ENCODE results near the gene MUC5AC. TPM values are rescaled to one million over a fixed set of nuclear protein-coding genes. Genes with fewer than 3 reads are reported as not detected.

Gene MUC5AC
- polyA plus RNA-seq, 1 experiment, result not detected

DNA sequence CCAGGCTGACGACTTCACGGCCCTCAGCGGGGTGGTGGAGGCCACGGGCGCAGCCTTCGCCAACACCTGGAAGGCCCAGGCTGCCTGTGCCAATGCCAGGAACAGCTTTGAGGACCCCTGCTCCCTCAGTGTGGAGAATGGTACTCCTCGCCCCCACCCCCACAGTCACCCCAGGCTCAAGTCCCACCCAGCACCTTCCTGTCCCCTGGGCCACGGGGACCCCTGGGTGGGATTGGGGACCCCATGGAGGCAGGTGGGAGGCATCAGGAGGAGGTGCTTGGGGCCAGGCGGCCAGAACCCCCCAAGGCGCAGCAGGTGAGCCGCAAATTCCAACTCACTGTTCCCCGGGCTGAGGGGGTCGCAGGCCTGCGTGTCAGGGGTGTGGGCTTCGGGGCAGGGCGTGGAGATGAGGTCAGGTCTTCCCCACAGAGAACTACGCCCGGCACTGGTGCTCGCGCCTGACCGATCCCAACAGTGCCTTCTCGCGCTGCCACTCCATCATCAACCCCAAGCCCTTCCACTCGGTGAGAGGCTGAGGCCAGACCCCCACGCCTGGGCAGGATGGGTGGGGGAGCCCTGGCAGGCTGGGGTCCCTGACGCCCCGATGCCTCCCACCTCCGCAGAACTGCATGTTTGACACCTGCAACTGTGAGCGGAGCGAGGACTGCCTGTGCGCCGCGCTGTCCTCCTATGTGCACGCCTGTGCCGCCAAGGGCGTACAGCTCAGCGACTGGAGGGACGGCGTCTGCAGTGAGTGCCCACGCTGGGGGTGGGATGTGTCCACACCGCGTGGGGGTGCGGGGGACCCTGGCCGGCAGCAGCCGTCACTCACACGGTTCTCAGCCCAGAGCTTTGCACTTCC lies 74.5 kb downstream of the MUC5AC start:
- TF ChIP-seq, protein P1, sequence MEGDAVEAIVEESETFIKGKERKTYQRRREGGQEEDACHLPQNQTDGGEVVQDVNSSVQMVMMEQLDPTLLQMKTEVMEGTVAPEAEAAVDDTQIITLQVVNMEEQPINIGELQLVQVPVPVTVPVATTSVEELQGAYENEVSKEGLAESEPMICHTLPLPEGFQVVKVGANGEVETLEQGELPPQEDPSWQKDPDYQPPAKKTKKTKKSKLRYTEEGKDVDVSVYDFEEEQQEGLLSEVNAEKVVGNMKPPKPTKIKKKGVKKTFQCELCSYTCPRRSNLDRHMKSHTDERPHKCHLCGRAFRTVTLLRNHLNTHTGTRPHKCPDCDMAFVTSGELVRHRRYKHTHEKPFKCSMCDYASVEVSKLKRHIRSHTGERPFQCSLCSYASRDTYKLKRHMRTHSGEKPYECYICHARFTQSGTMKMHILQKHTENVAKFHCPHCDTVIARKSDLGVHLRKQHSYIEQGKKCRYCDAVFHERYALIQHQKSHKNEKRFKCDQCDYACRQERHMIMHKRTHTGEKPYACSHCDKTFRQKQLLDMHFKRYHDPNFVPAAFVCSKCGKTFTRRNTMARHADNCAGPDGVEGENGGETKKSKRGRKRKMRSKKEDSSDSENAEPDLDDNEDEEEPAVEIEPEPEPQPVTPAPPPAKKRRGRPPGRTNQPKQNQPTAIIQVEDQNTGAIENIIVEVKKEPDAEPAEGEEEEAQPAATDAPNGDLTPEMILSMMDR (IDR thresholded peaks at IDR 0.05; ENCODE audit: insufficient read depth, low read depth, low read length), result no peak
- POLR2A ChIA-PET, result no interaction called here
- H3K27me3 ChIP-seq (ENCODE audit: control insufficient read depth, insufficient read depth, low read length), result no peaks in the 10 kb centered on the region
- no peaks in the 10 kb centered on the region for H3K36me3 ChIP-seq (ENCODE audit: control insufficient read depth, insufficient read depth, low read length)
- H3K4me3 ChIP-seq (ENCODE audit: low read depth, low read length), result no peak overlapping the region
- CTCF ChIA-PET, result no interaction called here
- no peak for DNase-seq (ENCODE audit: low read depth)

DNA sequence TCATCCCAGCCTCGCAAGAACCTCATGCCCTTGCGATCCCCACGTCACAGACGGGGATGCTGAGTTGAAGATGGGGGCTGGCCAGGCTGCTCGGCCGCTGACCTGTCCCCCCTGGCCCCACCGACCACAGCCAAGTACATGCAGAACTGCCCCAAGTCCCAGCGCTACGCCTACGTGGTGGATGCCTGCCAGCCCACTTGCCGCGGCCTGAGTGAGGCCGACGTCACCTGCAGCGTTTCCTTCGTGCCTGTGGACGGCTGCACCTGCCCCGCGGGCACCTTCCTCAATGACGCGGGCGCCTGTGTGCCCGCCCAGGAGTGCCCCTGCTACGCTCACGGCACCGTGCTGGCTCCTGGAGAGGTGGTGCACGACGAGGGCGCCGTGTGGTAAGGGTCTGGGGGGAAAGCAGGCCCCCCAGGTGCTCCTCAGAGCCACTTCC lies 75.1 kb downstream of the MUC5AC start:
- CTCF ChIA-PET, result no interaction called here
- no peak overlapping the region for H3K4me3 ChIP-seq (ENCODE audit: low read depth, low read length)
- DNase-seq (ENCODE audit: low read depth), result no peak
- no peaks in the 10 kb centered on the region for H3K27me3 ChIP-seq (ENCODE audit: control insufficient read depth, insufficient read depth, low read length)
- TF ChIP-seq, protein P1 (IDR thresholded peaks at IDR 0.05; ENCODE audit: insufficient read depth, low read depth, low read length), result no peak
- H3K36me3 ChIP-seq (ENCODE audit: control insufficient read depth, insufficient read depth, low read length), result no peaks in the 10 kb centered on the region
- POLR2A ChIA-PET, result no interaction called here

DNA sequence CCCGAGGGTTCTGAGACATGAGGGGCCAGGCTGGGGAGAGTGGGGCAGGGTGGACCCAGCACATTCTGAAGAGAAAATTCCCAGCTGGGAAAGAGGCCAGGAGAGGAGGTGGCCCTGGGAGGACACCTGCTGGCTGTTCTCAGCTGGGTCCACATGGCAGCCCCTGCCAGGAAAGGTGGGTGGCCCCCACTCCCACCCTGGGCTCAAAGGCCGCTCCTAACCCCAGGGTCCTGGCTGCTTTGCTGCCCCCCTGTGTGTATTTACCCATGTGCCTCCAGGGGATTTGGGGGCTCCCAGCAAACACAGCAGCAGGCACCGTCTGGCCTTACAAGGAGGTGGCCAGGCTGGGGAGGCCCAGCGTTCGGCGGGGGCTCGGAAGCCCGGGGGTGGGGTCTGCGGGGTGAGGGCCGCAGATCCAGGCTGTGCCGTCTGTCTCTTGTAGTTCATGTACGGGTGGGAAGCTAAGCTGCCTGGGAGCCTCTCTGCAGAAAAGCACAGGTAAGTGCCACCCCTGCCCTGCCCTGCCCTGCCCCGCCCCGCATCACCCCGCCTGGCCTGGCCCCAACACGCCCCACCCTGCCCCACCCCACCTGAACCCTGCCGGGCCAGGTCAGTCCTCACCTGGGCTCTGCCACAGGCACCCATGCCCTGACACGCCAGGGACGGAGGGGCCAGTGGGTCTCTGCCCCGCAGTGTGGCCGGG lies 75.7 kb downstream of the MUC5AC start:
- TF ChIP-seq, protein P1 (IDR thresholded peaks at IDR 0.05; ENCODE audit: insufficient read depth, low read depth, low read length), result no peak
- no peaks in the 10 kb centered on the region for H3K36me3 ChIP-seq (ENCODE audit: control insufficient read depth, insufficient read depth, low read length)
- no peaks in the 10 kb centered on the region for H3K27me3 ChIP-seq (ENCODE audit: control insufficient read depth, insufficient read depth, low read length)
- ChIA-PET POLR2A (no interaction called here), CTCF (no interaction called here)
- H3K4me3 ChIP-seq (ENCODE audit: low read depth, low read length), result no peak overlapping the region
- no peak for DNase-seq (ENCODE audit: low read depth)

DNA sequence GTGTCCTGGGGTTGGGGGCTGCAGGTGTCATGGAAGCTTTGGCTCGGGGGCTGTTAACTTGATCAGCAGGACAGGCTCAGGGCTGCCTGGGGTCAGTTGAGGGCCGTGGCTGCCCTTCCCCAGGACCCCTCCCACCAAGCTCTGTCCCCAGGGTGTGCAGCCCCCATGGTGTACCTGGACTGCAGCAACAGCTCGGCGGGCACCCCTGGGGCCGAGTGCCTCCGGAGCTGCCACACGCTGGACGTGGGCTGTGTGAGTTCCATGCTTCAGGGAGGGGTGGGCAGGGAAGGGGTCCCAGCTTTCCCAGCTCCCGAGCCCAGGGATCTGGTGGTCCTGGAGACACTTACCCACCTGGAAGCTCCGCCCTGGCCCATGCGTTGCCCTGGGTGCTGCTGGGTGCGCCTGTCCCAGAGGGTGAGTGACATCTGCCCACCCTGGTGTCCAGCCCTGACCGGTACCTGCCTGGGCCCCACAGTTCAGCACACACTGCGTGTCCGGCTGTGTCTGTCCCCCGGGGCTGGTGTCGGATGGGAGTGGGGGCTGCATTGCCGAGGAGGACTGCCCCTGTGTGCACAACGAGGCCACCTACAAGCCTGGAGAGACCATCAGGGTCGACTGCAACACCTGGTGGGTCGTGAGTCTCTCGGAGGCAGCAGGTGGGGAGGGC lies 76.4 kb downstream of the MUC5AC start:
- ChIA-PET POLR2A (no interaction called here), CTCF (no interaction called here)
- TF ChIP-seq, protein P1 (IDR thresholded peaks at IDR 0.05; ENCODE audit: insufficient read depth, low read depth, low read length), result no peak
- Histone ChIP-seq H3K4me3 (ENCODE audit: low read depth, low read length) (no peak overlapping the region), H3K36me3 (ENCODE audit: control insufficient read depth, insufficient read depth, low read length) (no peaks in the 10 kb centered on the region), H3K27me3 (ENCODE audit: control insufficient read depth, insufficient read depth, low read length) (no peaks in the 10 kb centered on the region)
- DNase-seq (ENCODE audit: low read depth), result no peak

DNA sequence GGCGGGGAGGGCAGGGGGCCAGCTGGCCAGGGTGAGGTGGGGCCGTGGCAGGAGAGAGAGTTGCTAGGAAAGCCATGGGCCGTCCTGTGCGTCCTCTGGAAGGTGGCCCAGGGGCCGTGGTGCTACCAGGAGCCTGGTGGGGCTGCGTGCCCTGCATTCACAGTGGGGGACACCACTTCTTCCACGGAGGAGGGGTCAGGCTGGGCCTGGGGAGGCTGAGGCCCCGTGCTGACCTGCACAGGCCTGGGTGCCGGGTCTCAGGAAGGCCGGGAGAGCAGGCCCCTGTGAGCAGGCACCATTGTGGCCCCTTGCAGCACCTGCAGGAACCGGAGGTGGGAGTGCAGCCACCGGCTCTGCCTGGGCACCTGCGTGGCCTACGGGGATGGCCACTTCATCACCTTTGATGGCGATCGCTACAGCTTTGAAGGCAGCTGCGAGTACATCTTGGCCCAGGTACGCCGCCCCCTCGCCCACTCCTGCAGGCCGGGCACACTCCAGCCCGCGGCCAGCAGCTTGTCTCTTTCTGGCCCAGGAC lies 77.1 kb downstream of the MUC5AC start:
- no peak for DNase-seq (ENCODE audit: low read depth)
- TF ChIP-seq, protein P1 (IDR thresholded peaks at IDR 0.05; ENCODE audit: insufficient read depth, low read depth, low read length), result no peak
- ChIA-PET POLR2A (no interaction called here), CTCF (no interaction called here)
- Histone ChIP-seq H3K4me3 (ENCODE audit: low read depth, low read length) (no peak overlapping the region), H3K36me3 (ENCODE audit: control insufficient read depth, insufficient read depth, low read length) (no peaks in the 10 kb centered on the region), H3K27me3 (ENCODE audit: control insufficient read depth, insufficient read depth, low read length) (no peaks in the 10 kb centered on the region)

Data from BJ (cell line).